Sigmoid colon (tissue), 4 donors: ENCODE results near the gene CD3G.
A peak's percentile ranks its signal among the peaks of the same experiment; 100 is the strongest.

Experiments
- EP300 ChIP-seq, 4 donors: sonication (generic); formaldehyde crosslinking; IDR thresholded peaks; one replicate each; pipeline ENCODE4 v1.6.1; 2017; ENCODE audit warnings: antibody characterized with exemption in 4 of 4
- POLR2A ChIP-seq, 2 donors: fragments of 450-650 bp; IDR thresholded peaks; one replicate each; pipeline ENCODE4 v1.6.1; 2016; ENCODE audit warnings: antibody characterized with exemption in 2 of 2, mild to moderate bottlenecking in 2 of 2, moderate library complexity in 2 of 2

GRCh38 chr11:118401151-118401879, 57.2 kb downstream of the CD3G start, which contains the start of gene ATP5MG:
- TF ChIP-seq EP300 (IDR thresholded peaks at IDR 0.05), result no peak
- peak; percentile 64 to 72 for TF ChIP-seq POLR2A (IDR thresholded peaks at IDR 0.05)
